ENCODE measurements around the gene RUBCN.
A peak's percentile ranks its signal among the peaks of the same experiment; 100 is the strongest.
"Not testable (repeated sequence)": the region's sequence is repeated elsewhere in the genome, so short reads cannot be mapped to it uniquely, and the experiment has no call there.

RUBCN gene

DNA sequence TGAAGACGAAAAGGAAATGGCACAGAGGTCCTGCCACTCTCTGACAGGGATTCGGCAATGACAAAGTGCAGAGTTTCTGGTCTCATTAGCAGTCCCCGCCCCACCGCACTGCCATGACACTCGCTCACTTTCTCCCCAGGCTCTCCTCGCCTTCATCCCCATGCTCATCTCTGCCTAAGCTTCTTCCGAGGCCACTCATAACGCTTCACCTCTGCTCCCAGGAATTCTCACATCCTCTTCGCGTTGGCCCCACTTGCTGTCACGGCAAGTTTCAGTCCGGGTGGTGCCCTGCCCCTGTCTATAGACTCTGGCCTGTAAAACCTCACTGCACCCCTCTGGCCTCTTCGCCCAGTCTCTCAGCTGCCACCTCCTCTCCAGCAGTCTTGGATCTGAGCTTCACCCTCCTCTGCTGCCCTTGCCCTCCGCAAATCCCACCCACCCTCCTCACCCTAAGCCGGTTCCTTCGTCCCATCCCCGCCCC, 654 bp downstream of the RUBCN start:
- peak; percentile 25 to 63 (median 36) for DNase-seq (ENCODE audit: low read depth in 2 of 3, low spot score in 1 of 3)

DNA sequence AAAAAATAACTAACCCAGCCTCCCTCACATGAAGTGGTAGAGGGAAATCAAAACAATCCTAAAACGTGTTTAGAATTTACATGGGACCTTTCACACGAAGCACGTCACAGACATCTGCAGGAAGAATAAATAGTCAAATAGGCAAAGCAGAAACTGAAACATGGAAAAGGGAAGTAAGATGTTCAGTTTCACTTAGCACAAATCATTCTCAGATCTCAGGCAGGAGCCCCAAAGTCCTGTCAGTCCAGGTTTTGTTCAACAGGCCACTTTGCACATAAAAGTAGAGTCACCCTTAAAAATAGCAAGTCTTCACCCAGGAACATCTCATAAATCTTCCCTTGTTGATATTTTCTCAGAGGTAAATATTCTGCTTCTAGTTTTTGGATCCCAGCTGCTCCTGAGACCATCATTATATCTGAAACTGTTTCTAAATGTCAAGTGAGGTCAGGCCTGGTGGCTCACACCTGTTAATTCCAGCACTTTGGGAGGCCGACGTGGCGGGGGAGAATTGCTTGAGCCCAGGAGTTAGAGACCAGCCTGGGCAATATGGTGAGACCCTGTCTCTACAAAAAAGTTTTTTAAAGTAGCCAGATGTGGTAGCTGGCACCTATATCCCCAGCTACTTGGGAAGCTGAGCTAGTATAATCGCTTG, 1.9 kb downstream of the RUBCN start:
- no peak for DNase-seq (ENCODE audit: low read depth in 2 of 3, low spot score in 1 of 3)

DNA sequence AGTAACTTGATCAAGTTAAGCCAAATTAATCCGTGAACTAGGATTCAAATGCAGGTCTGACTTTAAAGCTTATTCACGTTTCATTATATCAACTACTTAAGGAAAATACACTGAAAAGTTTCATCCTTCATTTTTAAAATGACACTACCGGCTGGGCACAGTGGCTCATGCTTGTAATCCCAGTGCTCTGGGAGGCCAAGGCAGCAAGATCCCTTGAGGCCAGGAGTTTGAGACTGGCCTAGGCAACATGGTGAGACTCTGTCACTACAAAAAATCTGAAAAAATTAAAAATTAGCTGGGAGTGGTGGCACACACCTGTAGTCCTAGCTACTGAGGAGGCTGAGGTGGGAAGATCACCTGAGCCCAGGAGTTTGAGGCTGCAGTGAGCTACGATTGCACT, 3.7 kb downstream of the RUBCN start:
- DNase-seq (ENCODE audit: low read depth in 2 of 3, low spot score in 1 of 3) = no peak

DNA sequence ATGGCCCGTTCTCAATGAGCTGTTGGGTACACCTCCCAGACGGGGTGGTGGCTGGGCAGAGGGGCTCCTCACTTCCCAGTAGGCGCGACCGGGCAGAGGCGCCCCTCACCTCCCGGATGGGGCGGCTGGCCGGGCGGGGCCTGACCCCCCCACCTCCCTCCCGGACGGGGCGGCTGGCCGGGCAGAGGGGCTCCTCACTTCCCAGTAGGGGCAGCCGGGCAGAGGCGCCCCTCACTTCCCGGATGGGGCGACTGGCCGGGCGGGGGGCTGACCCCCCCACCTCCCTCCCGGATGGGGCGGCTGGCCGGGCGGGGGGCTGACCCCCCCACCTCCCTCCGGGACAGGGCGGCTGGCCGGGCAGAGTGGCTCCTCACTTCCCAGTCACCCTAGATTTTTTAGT, 5.2 kb downstream of the RUBCN start:
- DNase-seq (ENCODE audit: low read depth in 2 of 3, low spot score in 1 of 3) = not testable (repeated sequence)

DNA sequence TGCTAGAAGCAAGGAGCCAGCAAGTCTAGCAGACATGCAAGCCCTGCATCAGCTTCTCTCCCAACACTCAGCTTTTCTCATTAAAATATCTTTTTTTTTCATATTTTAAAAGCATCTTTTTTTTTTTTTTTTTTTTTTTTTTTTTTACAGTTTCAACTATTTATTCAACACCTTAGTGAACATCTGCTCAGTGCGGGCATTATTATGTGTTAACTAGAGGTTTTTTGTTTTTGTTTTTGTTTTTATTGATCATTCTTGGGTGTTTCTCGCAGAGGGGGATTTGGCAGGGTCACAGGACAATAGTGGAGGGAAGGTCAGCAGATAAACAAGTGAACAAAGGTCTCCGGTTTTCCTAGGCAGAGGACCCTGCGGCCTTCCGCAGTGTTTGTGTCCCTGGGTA, 5.9 kb downstream of the RUBCN start:
- not testable (repeated sequence) for DNase-seq (ENCODE audit: low read depth in 2 of 3, low spot score in 1 of 3)

DNA sequence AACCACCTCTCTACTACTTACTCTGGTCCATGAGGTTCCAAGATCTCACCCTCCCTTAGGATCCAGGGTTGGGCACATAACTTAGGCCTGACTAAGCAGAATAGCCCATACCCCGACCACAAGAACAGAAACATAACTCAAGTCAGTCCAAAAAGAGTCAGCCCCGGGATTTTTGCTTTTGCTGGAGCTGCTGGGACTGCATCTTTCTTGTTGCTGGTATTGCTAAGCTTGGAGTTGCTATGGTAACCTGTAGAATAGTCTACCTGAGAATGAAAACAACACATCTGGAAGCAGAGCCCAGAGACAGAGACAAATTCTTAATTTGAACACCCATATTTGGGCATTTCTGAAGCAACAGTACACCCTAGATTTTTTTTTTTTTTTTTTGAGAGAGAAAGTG, 6.5 kb downstream of the RUBCN start:
- no peak for DNase-seq (ENCODE audit: low read depth in 2 of 3, low spot score in 1 of 3)

DNA sequence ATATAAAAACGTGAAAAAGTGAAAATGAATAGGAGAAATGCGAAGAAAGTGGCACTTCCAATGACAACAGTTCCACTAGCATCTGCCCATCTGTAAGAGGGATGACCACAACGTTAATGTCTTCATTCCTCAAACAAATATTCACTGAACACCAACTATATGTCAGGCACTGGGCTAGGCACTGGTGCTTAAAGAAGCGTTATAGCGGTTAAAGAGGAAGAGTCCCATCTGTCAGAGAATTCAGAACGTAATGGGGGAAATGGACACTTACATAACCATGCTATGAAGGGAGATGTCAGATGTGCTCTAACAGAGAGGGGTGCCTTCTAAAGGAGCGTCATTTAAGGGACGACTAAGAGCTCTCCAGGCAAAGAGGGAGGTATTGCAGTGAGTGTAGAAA, 8.2 kb downstream of the RUBCN start:
- DNase-seq (ENCODE audit: low read depth in 2 of 3, low spot score in 1 of 3) = no peak

DNA sequence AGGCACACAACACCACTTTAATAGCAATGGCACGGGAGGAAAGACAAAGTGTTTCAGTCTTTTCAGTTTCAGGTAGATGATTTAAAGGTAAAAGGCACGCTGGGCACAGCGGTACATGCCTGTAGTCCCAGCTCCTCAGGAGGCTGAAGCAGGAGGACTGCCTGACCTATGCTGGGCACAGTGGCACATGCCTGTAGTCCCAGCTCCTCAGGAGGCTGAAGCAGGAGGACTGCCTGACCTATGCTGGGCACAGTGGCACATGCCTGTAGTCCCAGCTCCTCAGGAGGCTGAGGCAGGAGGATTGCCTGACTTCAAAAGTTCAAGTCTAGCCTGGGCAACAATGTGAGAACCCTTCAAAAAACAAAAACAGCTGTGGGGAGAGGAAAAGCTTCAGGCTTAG, 8.8 kb downstream of the RUBCN start:
- not testable (repeated sequence) for DNase-seq (ENCODE audit: low read depth in 2 of 3, low spot score in 1 of 3)

DNA sequence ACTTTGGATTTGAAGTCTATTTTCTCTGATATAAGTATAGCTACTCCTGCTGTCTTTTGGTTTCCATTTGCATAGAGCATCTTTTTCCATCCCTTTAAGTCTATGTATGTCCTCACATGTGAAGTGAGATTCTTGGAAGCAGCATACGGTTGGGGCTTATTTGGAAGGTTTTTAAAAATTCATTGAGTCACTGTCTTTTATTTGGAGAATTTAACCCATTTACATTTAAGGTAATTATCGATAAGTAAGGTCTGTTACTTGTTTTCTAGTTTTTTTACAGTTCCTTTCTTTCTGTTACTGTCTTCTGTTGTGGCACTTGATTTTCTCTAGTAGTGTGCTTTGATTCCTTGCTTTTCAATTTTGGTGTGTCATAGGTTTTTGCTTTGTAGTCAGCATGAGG, 14.0 kb downstream of the RUBCN start:
- DNase-seq (ENCODE audit: low read depth in 2 of 3, low spot score in 1 of 3) = no peak

DNA sequence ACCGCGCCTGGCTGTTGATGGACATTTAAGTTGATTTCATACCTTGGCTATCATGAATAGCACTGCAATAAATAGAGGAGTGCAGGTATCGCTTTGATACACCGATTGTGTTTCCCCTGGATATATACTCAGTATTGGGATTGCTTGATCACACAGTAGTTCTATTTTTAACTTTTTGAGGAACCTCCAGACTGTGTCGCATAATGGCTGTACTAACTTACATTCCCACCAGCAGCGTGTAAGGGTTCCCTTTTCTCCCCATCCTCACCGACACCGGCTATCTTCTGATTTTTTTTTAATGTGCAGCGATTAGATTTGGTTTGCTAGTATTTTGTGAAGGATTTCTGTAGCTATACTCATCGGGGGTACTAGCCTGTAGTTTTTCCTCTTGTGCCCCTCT, 16.0 kb downstream of the RUBCN start:
- no peak for DNase-seq (ENCODE audit: low read depth in 2 of 3, low spot score in 1 of 3)

DNA sequence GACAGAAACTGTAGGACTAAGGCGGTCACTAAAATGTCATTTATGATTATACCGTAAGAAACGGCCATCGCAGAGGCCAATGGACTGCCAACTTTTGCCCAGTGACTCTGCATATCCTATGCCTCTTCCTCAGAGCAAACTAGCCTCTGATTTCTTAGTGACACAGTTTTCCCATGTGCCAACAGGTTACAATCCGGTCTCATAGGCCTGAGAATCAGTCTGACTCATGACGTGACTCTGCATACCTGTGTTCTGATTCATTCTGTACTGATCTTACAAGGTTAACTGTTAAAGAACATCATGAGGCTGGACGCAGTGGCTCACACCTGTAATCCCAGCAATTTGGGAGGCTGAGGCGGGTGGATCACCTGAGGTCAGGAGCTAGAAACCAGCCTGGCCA, 17.8 kb downstream of the RUBCN start:
- no peak for DNase-seq (ENCODE audit: low read depth in 2 of 3, low spot score in 1 of 3)

DNA sequence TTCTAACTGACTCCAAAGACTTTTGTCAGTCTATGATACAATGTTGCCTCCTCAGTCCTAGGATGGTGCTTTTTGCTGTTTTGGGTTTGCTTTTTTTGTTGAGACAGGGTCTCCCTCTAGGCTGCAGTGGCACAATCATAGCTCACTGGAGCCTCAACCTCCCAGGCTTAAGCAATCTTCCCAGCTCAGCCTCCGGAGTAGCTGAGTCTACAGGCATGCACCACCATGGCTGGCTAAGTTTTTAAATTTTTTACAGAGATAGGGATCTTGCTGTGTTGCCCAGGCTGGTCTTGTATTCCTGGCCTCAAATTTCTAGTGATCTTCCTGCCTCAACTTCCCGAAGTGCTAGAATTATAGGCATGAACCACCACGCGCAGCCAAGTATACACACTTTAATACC, 22.5 kb downstream of the RUBCN start:
- no peak for DNase-seq (ENCODE audit: low read depth in 2 of 3, low spot score in 1 of 3)

DNA sequence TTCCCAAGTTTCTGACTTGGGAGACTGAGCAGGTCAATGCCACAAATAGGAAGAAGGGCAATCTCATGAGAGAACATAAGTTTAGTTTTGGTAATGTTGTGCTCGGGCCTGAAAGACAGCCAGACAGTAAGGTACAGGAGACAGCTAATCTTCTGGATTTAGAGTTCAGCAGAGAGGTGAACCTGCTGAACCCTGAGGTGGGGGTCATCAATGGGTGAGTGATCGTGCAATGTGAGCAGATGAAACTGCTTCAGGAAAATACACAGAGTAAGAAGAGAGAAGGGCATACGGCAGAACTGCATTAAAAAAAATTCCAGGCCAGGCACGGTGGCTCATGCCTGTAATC, 23.3 kb downstream of the RUBCN start:
- no peak for DNase-seq (ENCODE audit: low read depth in 2 of 3, low spot score in 1 of 3)

DNA sequence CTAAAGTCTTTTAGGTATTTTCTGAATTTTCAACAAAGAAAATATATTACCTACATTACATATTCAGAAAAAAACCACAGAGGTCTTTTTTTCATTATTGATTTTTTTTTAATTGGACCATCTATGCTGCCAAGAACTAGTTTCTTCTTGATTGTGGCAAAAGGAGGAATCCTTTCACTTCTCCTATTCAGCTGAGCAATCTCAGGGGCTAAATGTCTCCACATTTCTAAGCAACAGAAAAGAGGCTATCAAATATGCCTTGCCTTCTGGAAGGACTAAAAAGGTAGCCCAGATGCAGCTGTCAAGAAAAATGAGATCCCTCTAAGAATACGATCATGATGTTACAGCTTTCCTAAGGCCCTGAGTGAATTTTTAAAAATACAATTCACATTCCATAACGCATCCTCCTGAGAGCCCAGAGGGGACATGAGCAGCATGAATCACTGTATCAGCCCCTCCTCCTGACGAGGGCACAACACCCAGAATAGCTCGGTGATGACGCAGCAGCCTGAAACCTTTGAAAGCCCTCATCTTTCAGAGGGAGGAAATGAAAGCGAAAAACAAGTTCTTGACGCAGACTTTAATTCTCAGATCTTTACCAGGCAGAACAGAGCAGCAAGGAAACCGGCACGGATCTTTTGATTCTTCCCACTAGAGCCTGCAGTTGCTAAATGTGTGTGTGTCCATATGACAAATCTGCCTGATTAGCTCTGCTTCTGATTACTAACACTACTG, 24.6 kb downstream of the RUBCN start:
- DNase-seq (ENCODE audit: low read depth in 2 of 3, low spot score in 1 of 3) = peak; percentile 80 to 81 (median 80)

DNA sequence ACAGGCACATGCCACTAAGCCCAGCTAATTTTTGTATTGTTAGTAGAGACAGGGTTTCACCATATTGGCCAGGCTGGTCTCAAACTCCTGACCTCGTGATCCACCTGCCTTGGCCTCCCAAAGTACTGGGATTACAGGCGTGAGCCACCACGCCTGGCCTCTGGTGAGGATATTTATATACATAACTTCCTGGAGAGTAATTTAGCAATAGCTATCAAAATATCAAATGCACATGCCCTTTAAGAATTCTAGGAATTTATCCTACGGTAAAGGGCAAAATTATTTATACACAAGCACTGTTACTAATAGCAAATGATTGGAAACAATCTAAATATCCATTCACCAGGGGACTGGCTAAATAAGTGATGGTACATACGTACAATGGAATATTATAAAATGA, 25.7 kb downstream of the RUBCN start:
- DNase-seq (ENCODE audit: low read depth in 2 of 3, low spot score in 1 of 3) = not testable (repeated sequence)

DNA sequence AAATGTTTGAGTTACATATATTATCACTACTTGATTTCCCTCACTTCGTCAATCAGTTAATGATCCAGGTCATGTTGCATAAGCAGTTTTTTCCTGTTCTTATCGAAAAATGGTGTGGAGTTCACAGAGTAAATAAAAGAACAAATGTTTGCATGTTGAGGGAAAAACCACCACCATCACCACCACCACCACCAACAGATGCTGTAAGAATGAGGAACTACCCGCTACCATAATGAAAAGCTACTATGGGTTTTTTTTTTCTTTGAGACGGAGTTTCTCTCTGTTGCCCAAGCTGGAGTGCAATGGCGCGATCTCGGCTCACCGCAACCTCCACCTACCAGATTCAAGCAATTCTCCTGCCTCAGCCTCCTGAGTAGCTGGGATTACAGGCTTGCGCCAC, 27.6 kb downstream of the RUBCN start:
- DNase-seq (ENCODE audit: low read depth in 2 of 3, low spot score in 1 of 3) = no peak

DNA sequence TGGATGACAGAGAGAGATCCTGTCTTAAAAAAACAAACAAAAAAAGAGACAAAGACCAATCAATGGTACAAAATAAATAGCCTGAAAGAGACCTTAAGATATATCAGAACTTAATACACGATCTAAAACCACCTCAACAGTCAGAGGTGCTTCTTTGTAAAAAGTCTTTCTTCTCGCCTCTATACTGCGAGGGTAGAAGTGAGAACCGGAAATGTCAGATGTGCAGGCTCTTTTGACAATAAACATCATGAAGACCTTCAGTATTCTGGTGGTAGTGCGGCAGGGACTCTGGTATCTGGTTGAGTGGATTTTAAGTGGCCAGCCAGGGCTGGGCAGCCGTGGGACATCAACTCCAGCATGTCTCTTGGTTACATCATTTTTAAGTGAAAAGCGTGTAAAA, 30.0 kb downstream of the RUBCN start:
- no peak for DNase-seq (ENCODE audit: low read depth in 2 of 3, low spot score in 1 of 3)

DNA sequence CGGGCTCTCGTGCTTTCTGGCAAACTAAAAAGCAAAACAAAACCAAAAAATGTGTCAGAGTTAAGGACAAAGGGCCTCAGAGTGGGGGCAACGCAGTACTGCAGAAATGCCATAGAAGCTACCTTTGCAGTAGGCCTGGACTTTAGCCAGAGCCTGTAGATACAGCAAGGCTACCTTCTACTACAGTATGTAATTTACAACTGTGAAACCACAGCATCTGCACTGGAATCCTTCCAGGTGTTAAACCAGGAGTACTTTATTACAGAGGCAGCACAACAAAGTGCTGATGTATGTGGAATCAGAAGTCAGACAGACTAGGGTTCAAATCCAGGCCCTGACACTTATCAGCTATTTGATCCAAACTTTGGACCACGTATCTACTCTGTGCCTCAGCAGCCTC, 34.9 kb downstream of the RUBCN start:
- no peak for DNase-seq (ENCODE audit: low read depth in 2 of 3, low spot score in 1 of 3)

DNA sequence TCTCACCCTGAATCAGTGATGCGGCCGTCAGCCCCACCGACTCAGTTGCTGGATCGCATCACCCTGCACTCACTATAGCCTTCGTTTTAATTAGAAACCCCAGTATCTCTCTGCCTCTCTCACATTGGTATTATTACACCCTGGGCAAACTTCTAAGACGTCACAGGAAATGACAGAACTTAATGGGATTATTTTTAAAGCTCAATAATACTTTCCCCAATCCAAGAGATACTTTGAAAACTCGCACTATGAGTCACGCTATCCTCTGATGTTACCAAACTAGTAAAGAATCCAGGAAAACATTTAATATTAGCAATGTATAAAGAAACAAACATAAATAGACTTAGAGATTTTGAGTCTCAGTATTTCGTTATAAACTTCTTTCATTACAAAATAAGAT, 36.6 kb downstream of the RUBCN start:
- DNase-seq (ENCODE audit: low read depth in 2 of 3, low spot score in 1 of 3) = no peak

DNA sequence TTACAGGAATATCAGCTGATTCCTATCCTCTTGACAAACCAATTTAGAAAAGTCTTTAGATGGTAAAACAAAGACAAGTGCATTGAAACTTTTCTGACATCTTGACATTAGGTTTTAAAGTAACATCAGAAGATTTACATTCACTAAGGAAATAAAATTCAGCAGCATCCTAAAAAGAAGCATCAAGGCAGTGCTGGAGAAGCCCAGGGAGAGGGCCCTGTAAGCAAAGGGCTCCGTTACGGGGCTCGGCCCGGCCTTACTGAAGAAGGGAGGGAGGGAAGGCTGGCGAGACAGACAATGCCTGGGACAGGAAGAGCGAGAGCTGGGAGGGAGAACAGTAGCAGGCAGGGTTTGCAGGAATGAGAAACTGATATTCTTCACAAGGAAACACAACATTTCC, 39.3 kb downstream of the RUBCN start:
- DNase-seq (ENCODE audit: low read depth in 2 of 3, low spot score in 1 of 3) = no peak

DNA sequence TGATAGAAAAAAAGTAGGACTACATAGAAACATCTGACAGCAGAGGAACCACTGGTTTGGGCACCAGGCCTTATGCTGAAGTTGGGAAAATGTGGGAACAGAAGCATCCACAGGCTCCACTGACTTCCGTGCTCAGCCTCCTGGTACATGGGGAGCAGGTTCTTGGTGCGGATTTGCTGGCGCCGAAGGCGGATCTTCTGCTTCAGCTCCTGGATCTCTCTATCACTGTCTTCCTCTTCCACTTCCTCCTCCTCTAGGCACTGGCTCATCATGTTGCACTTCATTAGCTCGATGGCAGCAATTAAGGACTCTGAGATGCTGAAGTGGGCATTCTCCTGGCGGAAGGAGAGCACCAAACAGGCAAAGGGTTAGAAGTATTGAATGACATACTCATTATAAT, 42.5 kb downstream of the RUBCN start:
- DNase-seq (ENCODE audit: low read depth in 2 of 3, low spot score in 1 of 3) = no peak

DNA sequence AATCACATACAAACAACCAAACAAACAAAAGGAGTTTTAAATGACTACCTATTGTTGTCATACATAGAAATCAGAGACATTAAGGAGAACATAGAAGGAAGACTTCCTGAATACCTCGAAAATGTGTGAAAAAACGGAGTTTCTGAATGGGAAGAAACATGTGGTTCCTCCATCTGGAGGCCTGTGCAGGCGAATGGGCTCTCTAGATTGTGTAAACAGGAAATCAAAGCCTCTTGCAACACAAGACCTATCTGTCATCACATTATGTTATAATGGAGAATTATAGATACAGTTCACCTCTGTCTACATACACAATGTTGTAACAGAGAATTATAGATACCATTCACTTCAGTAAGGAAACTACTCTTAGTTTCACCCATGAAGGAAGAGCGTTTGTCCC, 44.1 kb downstream of the RUBCN start:
- DNase-seq (ENCODE audit: low read depth in 2 of 3, low spot score in 1 of 3) = no peak

DNA sequence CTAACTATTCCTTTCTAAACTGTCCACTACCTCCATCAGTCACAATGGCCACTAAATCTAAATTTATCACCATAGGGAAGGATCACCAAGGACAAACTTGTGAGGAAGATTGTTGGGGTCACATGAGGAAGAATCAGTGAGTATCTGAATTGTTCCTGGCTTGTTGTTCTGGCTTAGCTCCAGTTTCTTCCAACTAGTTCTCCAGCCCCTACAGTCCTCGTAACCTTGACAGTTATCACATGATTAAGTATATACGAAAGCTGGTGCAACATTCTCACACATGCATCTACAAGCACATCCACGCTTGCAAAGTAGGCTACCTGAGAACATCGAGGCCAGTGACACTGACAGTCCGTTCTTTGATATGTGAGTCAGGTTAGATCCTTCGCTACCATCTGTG, 46.0 kb downstream of the RUBCN start:
- no peak for DNase-seq (ENCODE audit: low read depth in 2 of 3, low spot score in 1 of 3)
